Stimulated activated effector memory CD8-positive, alpha-beta T cell treated with anti-CD3 and anti-CD28 coated beads, Interleukin-12 subunit alpha, Interleukin-12 subunit beta, amount 100 ng/mL, for 72 hours (primary cell): ENCODE results near the gene GET4.
"Not testable (repeated sequence)": the region's sequence is repeated elsewhere in the genome, so short reads cannot be mapped to it uniquely, and the experiment has no call there.

Experiments
- ATAC-seq: fragments of 150-1000 bp; cut with Tn5 transposase; 2 replicates; pipeline ENCODE4 v1.10.0; 2021
- DNase-seq, 2 donors: peaks; one replicate each; pipeline ENCODE4 v3.0.0; 2021 to 2022; ENCODE audit warnings: low spot score in 2 of 2
- H3K27ac Mint-ChIP-seq: one replicate; pipeline ENCODE4 v1.8.0; 2022; ENCODE audit warnings: mild to moderate bottlenecking, mixed read lengths
- H3K36me3 Mint-ChIP-seq: one replicate; pipeline ENCODE4 v1.8.0; 2022; ENCODE audit warnings: mild to moderate bottlenecking, mixed read lengths
- H3K4me1 Mint-ChIP-seq: one replicate; pipeline ENCODE4 v1.8.0; 2022; ENCODE audit warnings: mixed read lengths
- H3K4me3 Mint-ChIP-seq: one replicate; pipeline ENCODE4 v1.8.0; 2022; ENCODE audit warnings: mild to moderate bottlenecking, mixed read lengths
- H3K9me3 Mint-ChIP-seq: one replicate; pipeline ENCODE4 v1.8.0; 2022; ENCODE audit warnings: mixed read lengths

Gene GET4

DNA sequence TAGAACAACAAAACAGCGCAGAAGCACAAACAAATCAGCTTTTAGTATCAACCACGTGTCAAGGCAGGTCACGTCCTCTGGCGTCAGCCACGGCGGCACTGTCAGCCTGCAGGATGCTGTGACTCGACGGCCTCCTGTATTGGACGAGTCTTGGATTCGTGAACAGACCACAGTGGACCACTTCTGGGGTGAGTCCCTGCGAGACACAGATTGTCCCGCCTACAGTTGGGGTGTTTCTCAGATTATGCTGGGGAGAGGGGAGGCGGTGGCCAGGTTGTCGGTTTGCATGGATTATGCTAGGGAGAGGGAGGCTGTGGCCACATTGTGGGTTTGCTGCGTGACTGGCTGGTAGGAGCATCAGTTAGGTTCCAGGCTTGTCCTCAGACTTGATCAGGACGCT lies 34.4 kb upstream of the GET4 start:
- Mint-ChIP-seq H3K4me3 (no peak overlapping the region), H3K27ac (no peak overlapping the region), H3K4me1 (no peaks in the 10 kb centered on the region), H3K9me3 (no peaks in the 10 kb centered on the region), H3K36me3 (peaks cover 64% of the 10 kb centered on the region)
- DNase-seq (no peak), ATAC-seq (no peak)

DNA sequence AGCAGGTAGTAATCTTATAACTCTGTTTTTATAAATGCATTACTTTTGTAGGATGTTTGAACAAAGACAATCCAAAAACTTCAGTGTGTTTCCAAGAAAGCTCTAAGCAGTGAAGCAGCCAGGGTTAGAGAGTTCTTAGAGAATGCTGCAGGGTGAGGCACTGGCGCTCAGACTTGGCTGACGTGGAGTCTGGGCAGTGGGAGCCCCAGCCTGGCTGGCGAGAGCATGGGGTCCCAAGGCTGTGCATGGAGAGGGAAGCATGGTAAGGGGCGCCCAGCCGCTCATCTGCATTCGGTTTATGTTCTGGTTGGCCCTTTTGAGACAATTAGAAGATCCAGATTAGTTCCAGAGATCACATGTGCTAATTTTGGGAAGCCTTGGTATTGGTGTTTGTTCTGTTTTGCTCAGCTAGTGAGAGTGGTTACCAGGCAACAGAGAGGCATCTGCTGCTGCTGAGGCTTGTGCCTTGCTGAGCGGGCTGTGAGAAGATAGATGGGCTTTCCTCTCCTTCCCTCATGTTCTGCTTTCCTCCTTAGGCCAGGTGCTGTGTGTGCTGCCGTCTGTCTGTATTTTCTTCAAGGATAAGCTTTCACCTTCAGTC lies 33.8 kb upstream of the GET4 start:
- H3K4me3 Mint-ChIP-seq, result no peak overlapping the region
- DNase-seq, result no peak
- no peak overlapping the region for H3K27ac Mint-ChIP-seq
- H3K9me3 Mint-ChIP-seq, result no peaks in the 10 kb centered on the region
- H3K4me1 Mint-ChIP-seq, result no peaks in the 10 kb centered on the region
- ATAC-seq, result no peak
- peaks cover 64% of the 10 kb centered on the region for H3K36me3 Mint-ChIP-seq

DNA sequence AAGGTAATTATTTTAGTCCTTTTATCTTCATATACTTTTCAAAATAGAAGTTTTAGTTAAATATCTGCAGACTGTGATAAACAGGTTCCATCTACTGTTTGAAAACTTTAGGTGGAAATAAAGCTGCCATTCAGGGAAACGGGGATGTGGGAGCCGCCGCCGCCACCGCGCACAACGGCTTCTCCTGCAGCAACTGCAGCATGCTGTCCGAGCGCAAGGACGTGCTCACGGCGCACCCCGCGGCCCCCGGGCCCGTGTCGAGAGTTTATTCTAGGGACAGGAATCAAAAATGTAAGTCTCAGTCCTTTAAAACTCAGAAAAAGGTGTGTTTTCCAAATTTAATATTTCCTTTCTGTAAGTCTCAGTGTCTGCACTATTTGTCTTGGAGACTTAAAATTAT lies 33.1 kb upstream of the GET4 start:
- Mint-ChIP-seq H3K27ac (no peak overlapping the region), H3K36me3 (peaks cover 61% of the 10 kb centered on the region), H3K4me3 (no peak overlapping the region), H3K9me3 (no peaks in the 10 kb centered on the region), H3K4me1 (no peaks in the 10 kb centered on the region)
- DNase-seq (no peak), ATAC-seq (no peak)

DNA sequence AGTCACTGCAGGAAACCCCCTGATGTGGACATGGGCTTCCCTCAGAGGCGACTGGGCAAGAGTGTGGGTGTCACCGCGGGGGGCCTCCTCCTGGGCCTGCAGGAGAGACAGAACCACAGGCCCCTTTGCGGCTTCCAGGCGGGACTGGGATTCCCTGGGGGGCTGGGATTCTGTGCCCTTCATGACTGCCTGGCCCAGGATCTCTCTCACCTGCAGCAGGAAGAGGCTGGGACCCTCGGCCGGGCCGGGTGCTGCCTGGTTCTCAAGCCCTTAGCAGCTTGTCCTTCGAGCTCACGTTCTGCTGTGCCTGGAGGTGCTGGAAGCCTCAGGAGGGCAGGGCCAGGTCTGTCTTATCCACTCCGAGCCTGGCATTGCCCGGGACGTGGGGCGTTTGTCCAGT lies 32.3 kb upstream of the GET4 start:
- Mint-ChIP-seq H3K4me1 (no peaks in the 10 kb centered on the region), H3K27ac (no peak overlapping the region), H3K9me3 (no peaks in the 10 kb centered on the region), H3K4me3 (no peak overlapping the region), H3K36me3 (peaks cover 60% of the 10 kb centered on the region)
- DNase-seq (no peak), ATAC-seq (no peak)

DNA sequence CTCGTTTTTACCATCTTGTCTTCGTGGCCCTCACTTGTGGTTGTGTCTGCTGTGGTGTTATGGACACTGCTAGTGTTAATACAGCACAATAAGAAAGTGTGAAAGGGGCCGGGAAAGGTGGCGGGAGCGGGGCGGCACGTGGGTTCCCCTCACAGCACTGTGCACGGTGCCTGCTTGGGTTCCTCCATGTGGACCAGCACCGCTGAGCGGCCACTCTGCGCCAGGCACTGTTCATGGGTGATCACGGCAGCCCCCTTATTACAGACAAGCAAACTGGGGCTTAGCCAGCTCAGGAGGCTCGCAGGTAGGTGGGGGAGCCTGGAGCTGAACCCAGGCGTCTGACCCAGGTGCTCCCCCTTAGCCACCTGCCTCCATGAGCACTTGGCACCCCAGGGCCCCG lies 31.8 kb upstream of the GET4 start:
- peaks cover 60% of the 10 kb centered on the region for H3K36me3 Mint-ChIP-seq
- ATAC-seq (no peak), DNase-seq (no peak)
- H3K4me1 Mint-ChIP-seq, result no peaks in the 10 kb centered on the region
- no peak overlapping the region for H3K4me3 Mint-ChIP-seq
- H3K9me3 Mint-ChIP-seq, result no peaks in the 10 kb centered on the region
- H3K27ac Mint-ChIP-seq, result no peak overlapping the region

DNA sequence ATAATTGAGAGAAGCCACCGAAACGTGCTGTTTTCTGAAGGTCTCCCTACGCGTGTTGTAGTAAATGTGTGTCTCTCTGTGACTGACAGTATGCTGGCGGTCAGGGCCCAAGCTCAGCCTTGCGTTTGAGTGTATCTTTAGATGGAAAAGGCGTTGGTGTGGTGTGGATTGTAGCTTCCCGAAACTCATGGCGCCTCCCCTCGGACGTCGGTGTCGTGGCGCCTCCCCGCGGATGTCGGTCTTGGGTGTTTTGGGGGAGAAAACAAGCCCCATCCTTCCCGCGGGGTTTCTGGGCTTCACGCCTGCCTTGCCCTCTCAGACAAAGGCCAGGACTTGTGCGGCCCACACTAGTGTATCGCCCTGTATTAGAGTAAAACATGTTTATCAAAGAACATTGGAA lies 31.3 kb upstream of the GET4 start:
- ATAC-seq (no peak), DNase-seq (no peak)
- H3K27ac Mint-ChIP-seq, result no peak overlapping the region
- no peak overlapping the region for H3K4me3 Mint-ChIP-seq
- no peaks in the 10 kb centered on the region for H3K9me3 Mint-ChIP-seq
- no peaks in the 10 kb centered on the region for H3K4me1 Mint-ChIP-seq
- peaks cover 60% of the 10 kb centered on the region for H3K36me3 Mint-ChIP-seq

DNA sequence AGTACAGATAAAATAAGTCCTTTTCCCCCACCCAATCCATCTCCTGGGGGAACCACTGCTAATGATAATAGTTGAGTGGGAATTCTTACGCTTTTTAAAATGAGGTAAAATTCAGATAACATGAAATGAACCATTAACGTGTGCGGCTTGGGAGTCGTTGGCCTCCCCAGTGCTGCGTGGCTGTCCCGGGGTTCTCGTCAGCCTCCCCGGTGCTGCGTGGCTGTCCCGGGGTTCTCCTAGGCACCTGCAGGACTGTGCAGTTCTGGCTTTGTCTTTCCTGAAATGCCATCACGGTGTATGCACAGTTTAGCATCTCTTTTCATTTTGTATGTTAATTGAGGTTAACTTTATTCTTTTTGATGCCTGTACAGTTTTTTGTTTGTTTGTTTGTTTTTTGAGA lies 30.6 kb upstream of the GET4 start:
- ATAC-seq, result no peak
- H3K36me3 Mint-ChIP-seq, result peaks cover 58% of the 10 kb centered on the region
- no peaks in the 10 kb centered on the region for H3K4me1 Mint-ChIP-seq
- no peak overlapping the region for H3K27ac Mint-ChIP-seq
- no peaks in the 10 kb centered on the region for H3K9me3 Mint-ChIP-seq
- H3K4me3 Mint-ChIP-seq, result no peak overlapping the region
- DNase-seq, result no peak

DNA sequence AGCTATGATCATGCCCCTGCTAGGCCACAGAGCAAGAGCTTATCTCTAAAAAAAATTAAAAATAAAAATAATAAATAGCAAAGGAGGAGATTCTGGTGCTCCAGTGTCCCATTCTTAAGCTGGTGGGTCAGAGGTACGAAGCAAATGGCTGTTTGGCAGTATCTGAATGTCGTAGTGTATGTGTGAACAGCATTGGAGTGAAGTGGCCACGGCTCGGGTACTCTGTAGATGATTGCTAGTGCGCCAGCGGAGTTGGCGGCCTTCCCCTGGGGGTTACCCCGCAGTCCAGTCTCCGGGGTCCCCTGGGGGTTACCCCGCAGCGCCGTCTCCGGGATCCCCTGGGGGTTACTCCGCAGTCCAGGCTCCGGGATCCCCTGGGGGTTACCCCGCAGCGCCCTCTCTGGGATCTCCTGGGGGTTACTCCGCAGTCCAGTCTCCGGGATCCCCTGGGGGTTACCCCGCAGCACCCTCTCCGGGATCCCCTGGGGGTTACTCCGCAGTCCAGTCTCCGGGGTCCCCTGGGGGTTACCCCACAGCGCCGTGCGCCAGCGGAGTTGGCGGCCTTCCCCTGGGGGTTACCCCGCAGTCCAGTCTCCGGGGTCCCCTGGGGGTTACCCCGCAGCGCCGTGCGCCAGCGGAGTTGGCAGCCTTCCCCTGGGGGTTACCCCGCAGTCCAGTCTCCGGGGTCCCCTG lies 29.2 kb upstream of the GET4 start:
- DNase-seq, H3K27ac Mint-ChIP-seq, H3K9me3 Mint-ChIP-seq, H3K4me3 Mint-ChIP-seq, ATAC-seq, H3K4me1 Mint-ChIP-seq: not testable (repeated sequence)
- peaks cover 56% of the 10 kb centered on the region for H3K36me3 Mint-ChIP-seq

DNA sequence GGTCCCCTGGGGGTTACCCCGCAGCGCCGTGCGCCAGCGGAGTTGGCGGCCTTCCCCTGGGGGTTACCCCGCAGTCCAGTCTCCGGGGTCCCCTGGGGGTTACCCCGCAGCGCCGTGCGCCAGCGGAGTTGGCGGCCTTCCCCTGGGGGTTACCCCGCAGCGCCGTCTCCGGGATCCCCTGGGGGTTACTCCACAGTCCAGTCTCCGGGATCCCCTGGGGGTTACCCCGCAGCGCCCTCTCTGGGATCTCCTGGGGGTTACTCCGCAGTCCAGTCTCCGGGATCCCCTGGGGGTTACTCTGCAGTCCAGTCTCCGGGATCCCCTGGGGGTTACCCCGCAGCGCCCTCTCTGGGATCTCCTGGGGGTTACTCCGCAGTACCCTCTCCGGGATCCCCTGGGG lies 28.6 kb upstream of the GET4 start:
- H3K36me3 Mint-ChIP-seq, result peaks cover 56% of the 10 kb centered on the region
- H3K4me1 Mint-ChIP-seq, result not testable (repeated sequence)

DNA sequence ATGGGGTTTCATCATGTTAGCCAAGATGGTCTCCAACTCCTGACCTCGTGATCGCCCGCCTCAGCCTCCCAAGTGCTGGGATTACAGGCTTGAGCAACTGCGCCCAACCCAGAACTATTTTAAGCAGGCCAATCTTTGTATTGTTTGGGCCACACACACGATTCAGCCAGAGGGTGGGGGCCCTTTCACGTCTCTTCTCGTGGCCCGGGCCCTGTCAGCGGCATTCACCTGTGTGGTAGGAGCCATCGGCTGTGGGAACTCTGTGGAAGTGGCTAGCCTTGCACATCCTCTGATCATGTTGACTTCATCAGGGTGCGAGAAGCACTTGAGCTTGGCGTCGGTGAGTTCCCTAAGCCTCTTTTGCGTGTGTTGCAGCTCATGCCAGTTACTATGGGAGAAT lies 27.2 kb upstream of the GET4 start:
- peaks cover 4% of the 10 kb centered on the region for H3K4me1 Mint-ChIP-seq
- H3K36me3 Mint-ChIP-seq, result peaks cover 58% of the 10 kb centered on the region
- H3K4me3 Mint-ChIP-seq, result no peak overlapping the region
- H3K27ac Mint-ChIP-seq, result no peak overlapping the region
- ATAC-seq (no peak), DNase-seq (no peak)
- H3K9me3 Mint-ChIP-seq, result no peaks in the 10 kb centered on the region

More for the DNA sequence above, 28.6 kb upstream of the GET4 start:
- not testable (repeated sequence) for ATAC-seq, DNase-seq, H3K4me3 Mint-ChIP-seq, H3K27ac Mint-ChIP-seq, H3K9me3 Mint-ChIP-seq

DNA sequence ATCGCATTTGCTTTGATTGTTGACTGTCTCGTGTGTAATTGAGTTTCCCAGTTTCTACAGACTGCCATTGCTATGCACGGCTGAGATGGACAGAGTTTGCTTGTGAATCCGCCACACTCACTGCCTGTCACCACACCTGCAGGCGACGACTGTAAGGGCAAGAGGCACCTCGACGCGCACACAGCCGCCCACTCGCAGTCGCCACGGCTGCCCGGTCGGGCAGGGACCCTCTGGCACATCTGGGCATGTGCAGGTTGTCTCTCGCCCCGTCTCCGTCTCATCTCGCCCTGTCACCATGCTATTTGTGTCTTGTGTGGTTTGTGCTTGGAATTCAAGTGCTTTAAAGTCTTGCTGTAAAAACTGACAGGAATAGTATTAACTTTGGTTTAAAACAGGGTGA lies 26.6 kb upstream of the GET4 start:
- no peaks in the 10 kb centered on the region for H3K9me3 Mint-ChIP-seq
- ATAC-seq (no peak), DNase-seq (no peak)
- H3K27ac Mint-ChIP-seq, result no peak overlapping the region
- peaks cover 62% of the 10 kb centered on the region for H3K36me3 Mint-ChIP-seq
- no peak overlapping the region for H3K4me3 Mint-ChIP-seq
- peaks cover 4% of the 10 kb centered on the region for H3K4me1 Mint-ChIP-seq

DNA sequence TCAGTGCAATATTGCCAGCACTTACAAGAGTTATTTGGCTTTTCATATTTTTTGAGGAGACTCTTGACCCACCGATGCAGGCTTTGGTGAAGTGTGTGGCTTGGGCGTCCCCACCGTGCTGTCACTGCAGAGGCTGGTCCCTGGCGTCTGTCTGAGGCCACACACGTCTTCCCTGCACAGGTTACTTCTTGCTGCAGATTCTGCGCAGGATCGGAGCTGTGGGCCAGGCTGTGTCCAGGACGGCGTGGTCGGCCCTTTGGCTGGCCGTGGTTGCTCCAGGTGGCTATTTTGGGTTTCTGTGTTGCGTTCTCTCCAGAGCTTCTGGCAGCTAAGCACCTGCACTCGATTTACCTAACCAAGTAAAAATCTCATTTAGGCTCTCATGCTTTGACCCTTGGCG lies 25.1 kb upstream of the GET4 start:
- Mint-ChIP-seq H3K4me1 (peaks cover 4% of the 10 kb centered on the region), H3K4me3 (no peak overlapping the region), H3K9me3 (no peaks in the 10 kb centered on the region), H3K36me3 (peaks cover 68% of the 10 kb centered on the region), H3K27ac (no peak overlapping the region)
- DNase-seq (no peak), ATAC-seq (no peak)

DNA sequence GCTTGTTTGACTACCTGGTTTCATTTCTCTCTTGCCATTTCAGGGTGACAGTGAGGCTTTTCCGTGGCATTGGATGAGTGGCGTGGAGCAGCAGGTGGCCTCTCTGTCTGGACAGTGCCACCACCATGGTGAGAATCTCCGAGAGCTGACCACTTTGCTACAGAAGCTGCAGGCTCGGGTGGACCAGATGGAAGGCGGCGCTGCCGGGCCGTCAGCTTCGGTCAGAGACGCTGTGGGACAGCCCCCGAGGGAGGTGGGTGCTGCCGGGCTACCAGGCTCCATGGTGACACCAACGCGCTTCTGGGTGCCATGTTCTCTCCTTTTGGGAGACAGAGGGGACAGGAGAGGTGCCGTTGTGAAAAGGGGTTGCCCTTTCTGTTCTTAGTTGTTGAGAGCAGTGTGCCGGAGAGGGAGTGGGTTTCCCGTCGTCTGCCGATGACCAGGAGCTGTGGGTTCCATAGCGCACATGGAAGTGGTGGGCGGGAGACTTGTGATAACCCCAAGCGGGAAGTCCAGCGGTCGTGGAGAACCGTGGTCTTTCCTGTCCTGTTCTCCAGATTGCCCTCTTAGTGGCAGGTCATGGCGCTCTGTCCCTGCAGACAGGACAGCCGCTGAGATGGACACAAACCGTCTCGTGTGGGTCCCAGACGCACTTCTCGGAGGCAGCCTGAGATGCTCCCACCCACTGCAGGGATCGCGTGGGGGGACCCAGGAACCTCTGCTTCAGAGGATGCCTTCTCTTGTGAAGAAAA lies 22.8 kb upstream of the GET4 start:
- Mint-ChIP-seq H3K36me3 (peaks cover 78% of the 10 kb centered on the region), H3K27ac (no peak overlapping the region), H3K4me1 (peaks cover 4% of the 10 kb centered on the region), H3K4me3 (no peak overlapping the region), H3K9me3 (no peaks in the 10 kb centered on the region)
- ATAC-seq, result no peak
- no peak for DNase-seq

DNA sequence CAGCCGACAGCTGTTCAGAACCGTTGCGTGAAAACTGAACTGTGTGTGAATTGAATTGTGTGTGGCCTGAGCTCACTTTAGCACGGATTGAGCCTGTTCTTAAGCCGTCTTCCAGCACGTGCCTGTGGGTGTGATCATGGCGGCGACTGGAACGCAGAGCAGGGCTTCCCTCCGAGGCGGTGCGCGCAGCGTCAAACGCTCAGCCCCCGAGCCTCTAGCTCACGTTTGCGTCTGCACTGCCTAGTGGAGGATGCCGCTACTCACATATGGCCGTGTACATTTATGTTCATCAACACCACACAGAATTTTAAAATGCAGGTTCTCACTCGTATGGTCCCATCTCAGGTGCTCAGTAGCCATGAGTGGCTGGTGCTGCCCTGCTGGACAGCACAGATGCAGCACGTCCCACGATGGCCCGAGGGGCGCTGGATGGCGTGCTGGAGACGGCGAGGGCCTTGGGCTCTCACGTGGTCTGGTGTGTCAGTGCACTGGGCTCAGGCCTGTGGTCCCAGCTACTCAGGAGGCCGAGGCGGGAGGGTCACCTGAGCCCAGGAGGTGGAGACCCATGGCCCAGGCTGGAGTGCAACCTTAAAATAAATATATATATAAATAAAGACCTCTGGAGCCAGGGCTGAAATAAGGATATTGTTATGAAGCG lies 22.1 kb upstream of the GET4 start:
- Mint-ChIP-seq H3K4me3 (no peak overlapping the region), H3K27ac (no peak overlapping the region), H3K36me3 (peaks cover 78% of the 10 kb centered on the region), H3K9me3 (no peaks in the 10 kb centered on the region), H3K4me1 (peaks cover 4% of the 10 kb centered on the region)
- DNase-seq, result no peak
- no peak for ATAC-seq

DNA sequence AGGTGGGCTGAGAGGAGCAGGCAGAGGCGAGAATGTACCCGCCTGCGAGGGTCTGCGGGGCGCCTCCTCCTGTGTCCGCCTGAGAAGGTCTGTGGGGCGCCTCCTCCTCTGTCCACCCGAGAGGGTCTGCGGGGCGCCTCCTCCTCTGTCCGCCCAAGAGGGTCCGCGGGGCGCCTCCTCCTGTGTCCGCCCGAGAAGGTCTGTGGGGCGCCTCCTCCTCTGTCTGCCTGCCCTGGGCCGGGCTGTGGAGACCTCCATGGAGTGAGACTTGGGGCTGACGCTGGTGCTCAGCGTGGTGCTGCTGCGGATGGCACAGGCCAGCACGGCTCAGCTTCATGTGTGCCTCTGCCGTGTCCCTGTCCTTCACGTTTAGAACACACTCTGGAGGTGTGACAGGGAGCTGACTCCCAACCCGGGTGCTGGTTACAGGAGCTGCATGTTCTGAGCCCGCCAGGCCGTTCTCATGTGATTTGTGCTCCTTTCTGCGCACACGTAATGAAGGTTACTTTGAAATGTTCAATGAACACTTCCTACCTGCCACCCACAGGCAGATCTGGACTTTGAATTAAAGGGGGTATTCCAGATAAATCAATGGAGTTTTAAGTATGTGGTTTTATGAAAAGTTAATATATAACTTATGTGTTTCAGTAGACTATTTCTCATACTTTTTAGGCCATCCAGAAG lies 20.5 kb upstream of the GET4 start:
- ATAC-seq, result no peak
- H3K27ac Mint-ChIP-seq, result no peak overlapping the region
- H3K4me3 Mint-ChIP-seq, result no peak overlapping the region
- H3K4me1 Mint-ChIP-seq, result peaks cover 4% of the 10 kb centered on the region
- no peaks in the 10 kb centered on the region for H3K9me3 Mint-ChIP-seq
- peaks cover 81% of the 10 kb centered on the region for H3K36me3 Mint-ChIP-seq
- DNase-seq, result no peak
